GM12864 (cell line): ENCODE results near the gene DVL3.

Experiments used
- DNase-seq: peaks from one replicate; pipeline ENCODE4 v3.0.0-alpha.2; 2011; ENCODE audit warnings: low read depth
- H3K4me3 ChIP-seq: 2 replicates; pipeline ENCODE4 v1.5.1; 2011; ENCODE audit warnings: mild to moderate bottlenecking, low read depth, low read length, control low read depth
- TF ChIP-seq, protein P1 (sequence below): IDR thresholded peaks from 2 replicates; pipeline ENCODE4 v1.5.1; 2011; ENCODE audit warnings: low read depth, mild to moderate bottlenecking, moderate library complexity, low read length, control low read depth, inconsistent platforms; ENCODE audit errors: missing control alignments

DVL3 gene

DNA sequence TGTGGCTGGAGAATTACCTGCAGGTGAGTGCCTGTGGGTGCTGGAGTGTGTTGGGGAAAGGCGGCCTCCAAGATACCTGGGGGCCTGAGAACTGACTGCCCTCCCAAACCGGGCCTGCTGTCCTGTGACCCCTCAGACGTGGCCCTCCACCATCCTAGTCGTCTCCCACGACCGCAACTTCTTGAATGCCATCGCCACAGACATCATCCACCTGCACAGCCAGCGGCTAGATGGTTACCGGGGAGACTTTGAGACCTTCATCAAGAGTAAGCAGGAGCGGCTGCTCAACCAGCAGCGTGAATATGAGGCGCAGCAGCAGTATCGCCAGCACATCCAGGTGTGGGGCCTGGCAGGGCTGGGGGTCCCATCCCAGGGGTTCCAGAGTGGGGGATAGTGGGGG lies 34.2 kb downstream of the DVL3 start:
- TF ChIP-seq, protein P1, sequence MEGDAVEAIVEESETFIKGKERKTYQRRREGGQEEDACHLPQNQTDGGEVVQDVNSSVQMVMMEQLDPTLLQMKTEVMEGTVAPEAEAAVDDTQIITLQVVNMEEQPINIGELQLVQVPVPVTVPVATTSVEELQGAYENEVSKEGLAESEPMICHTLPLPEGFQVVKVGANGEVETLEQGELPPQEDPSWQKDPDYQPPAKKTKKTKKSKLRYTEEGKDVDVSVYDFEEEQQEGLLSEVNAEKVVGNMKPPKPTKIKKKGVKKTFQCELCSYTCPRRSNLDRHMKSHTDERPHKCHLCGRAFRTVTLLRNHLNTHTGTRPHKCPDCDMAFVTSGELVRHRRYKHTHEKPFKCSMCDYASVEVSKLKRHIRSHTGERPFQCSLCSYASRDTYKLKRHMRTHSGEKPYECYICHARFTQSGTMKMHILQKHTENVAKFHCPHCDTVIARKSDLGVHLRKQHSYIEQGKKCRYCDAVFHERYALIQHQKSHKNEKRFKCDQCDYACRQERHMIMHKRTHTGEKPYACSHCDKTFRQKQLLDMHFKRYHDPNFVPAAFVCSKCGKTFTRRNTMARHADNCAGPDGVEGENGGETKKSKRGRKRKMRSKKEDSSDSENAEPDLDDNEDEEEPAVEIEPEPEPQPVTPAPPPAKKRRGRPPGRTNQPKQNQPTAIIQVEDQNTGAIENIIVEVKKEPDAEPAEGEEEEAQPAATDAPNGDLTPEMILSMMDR = no peak
- no peak for DNase-seq
- no peak overlapping the region for H3K4me3 ChIP-seq

DNA sequence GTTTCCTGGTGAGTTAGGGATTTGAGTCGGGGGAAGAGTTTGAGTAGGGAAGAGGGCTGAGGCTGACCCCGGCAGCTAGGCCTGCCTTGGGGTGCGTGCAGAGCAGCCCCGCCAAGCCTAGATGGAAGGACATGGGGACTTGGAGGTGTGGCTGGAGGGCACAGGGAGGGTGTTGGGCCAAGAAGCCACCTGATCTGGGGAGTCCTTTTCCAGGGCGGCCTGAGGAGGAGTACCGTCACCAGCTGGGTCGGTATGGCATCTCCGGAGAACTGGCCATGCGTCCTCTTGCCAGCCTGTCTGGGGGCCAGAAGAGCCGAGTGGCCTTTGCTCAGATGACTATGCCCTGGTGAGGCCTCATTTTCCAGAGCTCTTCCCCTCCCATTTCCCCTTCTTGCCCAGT lies 37.7 kb downstream of the DVL3 start:
- H3K4me3 ChIP-seq = no peak overlapping the region
- TF ChIP-seq, protein P1 = no peak
- DNase-seq = no peak

DNA sequence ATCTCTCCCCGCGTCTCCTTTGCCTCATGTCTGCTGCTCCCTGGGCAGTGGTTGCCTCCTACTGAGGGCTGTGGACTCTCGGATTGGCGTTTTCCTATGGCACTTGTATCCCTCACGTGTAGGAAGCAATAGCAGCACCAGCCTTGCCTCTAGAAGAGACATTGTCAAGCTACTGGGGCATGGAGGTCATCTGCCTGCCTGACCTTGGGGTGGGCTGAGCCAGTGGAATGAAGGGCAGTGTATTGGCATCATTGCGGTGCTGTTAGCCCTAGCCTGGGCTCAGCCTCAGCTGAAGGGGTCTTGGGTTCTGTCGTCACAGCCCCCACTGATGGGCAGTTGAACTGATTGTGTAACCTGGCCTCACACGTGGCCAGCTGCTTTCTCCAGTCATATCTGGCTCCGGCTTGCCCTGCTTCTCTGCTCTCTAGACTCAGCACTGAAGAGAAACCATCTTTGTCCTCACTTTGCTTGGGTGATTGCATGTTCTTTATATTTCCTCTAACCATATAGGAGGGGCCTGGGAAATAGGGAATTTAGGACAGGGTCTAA lies 38.9 kb downstream of the DVL3 start:
- DNase-seq = no peak
- no peak overlapping the region for H3K4me3 ChIP-seq
- TF ChIP-seq, protein P1 = no peak

DNA sequence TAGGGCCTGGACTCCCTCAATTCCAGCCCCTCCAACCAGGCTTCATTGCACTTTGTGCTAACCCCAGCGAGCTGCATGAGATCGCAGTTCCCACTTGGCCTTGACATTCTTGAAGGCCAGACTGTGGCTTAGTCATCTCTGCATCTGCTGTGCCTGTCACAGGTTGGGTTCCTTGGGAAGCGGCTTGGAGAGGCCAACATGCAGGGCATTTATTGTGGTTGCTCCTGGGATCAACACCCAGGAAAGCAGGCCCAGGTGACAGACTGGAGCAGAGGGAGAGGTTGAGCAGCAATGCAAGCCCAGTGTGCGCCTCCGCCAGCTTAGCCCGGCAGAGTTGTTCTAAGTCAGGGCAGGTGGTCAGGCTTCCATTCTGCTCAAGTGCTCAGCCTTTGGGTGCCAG lies 41.4 kb downstream of the DVL3 start:
- no peak overlapping the region for H3K4me3 ChIP-seq
- no peak for DNase-seq
- TF ChIP-seq, protein P1 = no peak

DNA sequence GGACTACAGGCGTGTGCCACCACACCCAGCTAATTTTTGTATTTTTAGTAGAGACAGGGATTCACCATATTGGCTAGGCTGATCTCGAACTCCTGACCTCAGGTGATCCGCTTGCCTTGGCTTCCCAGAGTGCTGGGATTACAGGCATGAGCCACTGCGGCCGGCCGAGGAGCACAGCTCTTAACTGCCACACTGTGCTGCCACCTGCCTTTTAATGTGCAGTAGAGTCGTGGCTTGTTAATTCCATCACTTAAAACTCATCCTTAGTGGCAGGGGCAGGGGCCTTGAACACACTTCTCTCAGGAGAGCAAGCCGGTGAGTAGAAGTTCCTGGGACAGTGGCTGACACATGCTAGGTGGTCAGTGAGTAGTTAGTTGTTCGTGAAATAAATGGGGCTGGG lies 43.3 kb downstream of the DVL3 start:
- H3K4me3 ChIP-seq = no peak overlapping the region
- DNase-seq = no peak
- TF ChIP-seq, protein P1 = no peak

DNA sequence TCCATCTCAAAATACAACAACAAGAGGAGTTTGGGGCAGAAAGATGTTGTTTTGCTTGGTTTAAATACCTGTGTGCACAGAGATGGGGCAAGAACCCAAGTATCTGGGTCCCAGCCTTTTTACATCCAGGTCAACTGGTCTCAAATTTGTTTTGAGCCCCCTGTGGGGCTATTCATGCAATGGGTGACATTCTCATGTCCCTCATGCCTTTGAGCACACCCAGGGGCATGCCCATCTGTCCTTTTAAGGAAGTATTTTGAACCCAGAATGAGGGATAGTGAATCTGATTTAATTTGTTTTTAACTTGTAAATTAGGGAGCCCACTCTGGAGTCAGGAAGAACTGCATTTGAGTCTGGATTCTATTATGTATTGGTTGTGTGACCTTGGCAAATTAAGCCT lies 45.6 kb downstream of the DVL3 start:
- TF ChIP-seq, protein P1 = no peak
- no peak for DNase-seq
- H3K4me3 ChIP-seq = no peak overlapping the region

DNA sequence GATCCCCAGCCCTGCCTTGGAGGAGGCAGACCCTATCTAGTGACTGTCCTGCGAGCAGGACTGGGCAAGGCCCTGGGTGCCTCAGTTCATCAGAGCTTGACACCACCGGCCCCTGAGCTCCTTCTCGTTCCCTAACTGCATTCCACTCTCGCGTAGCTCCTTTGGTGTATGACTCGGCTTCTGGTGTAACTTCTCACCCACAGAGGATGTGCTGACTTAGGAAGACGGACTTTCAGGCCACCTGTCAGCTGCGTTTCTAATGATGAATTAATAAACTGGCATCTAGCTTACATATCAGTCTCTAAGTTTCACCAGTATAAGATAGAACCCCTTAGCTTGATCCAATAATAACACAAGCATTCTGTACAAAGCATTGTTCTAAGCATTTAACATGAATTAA lies 48.3 kb downstream of the DVL3 start:
- H3K4me3 ChIP-seq = no peak overlapping the region
- no peak for DNase-seq
- TF ChIP-seq, protein P1 = no peak
